ENCODE results near the gene OVOL1. TPM values are rescaled to one million over a fixed set of nuclear protein-coding genes. Genes with fewer than 3 reads are reported as not detected.

OVOL1 gene
- total RNA-seq, 1 experiment from 2014 or later: not detected

DNA sequence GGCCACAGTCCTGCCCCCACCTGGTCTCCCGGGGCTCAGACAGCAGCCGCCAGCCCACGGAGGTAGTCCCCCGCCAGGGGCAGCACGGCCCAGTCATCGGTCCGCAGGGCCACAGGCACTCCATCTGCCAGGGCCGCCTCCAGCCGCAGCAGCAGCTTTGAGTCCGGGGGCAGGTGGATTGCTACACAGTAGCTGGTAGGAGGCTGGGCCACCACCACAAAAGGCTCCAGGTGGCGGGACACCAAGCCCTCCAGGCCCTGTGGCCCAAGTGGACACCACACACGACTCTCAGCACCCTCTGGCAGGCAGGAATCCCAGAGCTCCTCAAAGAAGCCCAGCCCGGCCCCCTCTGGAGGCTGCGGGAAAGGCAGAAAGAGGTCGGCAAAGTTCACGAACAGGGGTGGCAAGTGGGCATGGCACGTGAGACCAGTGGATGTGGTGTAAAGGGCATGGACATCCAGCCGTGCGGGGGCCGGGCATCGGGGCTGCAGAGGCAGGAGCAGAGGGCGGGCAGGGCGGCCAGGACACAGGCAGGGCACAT, 9.0 kb upstream of the OVOL1 start:
- no peak for DNase-seq (ENCODE audit: low read depth)

- DNase-seq (ENCODE audit: low read depth): no peak
Observed at GRCh38 chr11:65778431-65778900, 8.4 kb upstream of the OVOL1 start.

GRCh38 chr11:65778901-65779668, 7.8 kb upstream of the OVOL1 start:
- no peak for DNase-seq (ENCODE audit: low read depth)

- DNase-seq (ENCODE audit: low read depth): no peak
Observed at GRCh38 chr11:65779669-65779918, 7.3 kb upstream of the OVOL1 start.

DNA sequence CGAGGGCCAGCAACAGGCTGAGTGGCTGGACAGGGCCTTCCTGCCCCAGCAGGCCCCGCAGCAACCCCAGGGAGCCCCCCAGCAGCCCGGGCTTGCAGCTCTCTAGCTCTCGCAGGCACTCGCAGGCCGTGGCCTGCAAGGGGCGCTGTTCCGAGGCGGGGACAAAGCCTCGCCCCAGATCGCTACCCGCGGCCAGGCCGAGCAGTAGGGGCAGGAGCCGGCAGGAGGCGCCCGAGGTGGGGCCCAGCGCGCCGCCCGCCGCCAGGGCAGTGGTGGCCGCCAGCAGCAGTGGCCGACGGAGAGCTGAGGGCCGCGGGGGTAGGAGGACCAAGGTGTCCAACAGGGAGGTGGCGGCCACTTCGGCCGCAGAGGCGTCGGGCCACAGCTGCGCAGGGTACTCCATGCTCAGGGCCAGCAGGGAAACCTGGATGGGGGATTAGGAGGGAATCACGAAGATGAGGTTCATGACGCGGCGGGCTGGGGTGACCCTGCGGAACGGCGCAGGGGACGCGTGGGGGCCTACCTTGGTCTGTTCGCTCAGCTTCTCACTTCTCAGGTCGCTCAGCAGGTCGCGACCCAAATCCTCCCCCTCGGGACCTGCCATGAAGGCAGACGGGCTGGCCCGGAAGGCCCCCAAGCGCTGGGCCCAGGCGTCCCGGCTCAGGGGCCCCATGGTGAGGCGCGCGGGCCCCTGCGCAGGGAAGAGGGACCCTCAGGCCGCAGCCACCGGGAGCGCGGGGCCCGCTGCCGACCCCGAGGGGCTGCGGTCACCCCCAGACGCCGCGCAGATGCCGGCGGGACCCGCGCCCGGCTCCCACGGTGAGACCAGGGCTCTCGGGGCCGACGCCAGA, 6.7 kb upstream of the OVOL1 start:
- peak; percentile 73 for DNase-seq (ENCODE audit: low read depth)

DNA sequence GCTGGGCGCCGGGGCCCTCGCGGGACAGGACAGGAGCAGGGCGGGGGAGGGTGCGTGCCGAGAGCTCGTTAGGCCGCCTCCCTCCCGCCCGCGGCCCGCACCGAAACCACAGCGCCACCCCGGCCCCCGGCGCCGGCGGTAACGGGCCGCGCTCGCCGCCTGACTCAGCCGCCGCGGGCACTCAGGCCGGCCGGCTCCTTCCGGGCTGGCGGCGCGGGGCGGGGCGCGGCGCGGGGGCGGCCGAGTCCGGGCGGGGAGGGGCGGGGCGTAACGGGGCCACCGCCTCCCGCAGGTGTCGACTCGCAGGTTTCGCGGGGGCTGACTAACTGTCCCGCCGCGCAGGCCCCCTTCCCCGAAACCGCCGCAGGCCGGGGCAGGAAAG, 6.1 kb upstream of the OVOL1 start, which contains the start of gene AP5B1:
TSS of gene AP5B1 (minus strand) at position 207 of the 382 bp plus-strand sequence. CDS start 385 bp downstream, outside the sequence.
- DNase-seq (ENCODE audit: low read depth): peak; percentile 10

DNA sequence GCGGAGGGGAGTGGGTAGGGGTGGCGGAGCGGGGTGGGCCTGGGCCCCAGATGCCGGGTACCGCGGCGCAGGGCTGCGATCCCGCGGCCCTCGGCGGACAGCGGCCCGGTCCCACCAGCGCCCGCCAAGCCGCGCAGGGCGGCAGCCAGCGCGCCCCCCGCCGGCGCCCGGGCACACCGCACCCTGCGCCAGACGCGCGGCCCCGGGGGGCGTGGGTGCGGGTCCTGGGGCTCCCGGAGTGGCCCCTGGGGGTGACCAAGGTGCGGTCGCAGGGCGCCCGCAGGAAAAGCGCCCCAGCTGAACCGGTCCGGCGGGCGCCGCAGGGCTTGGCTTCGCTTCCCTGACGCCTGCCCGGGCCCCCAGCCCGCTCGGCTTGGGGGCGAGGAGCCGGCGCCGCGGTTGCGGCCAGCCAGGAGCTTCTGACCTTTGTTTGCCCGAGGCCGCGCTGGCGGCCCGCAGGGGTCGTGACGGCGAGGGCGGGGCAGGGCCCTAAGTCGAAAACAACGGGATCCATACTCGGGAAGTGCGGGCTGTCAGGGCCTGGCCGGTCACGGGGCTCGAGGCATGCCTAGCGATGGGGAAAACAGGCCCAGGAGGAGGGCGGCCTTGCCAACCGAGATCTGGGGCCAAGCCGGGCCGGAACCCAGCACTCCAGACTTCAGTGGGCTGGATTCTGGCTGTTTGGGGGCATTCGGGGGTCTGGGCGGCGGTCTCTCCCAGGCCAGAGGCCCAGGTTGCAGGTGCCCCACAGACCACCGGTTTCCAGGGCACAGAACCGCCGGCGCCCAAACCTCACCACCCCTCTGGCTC, 5.5 kb upstream of the OVOL1 start:
- DNase-seq (ENCODE audit: low read depth): no peak

- DNase-seq (ENCODE audit: low read depth): no peak
Observed at GRCh38 chr11:65781962-65782815, 4.7 kb upstream of the OVOL1 start.

GRCh38 chr11:65782816-65783228, 4.0 kb upstream of the OVOL1 start:
- no peak for DNase-seq (ENCODE audit: low read depth)

DNA sequence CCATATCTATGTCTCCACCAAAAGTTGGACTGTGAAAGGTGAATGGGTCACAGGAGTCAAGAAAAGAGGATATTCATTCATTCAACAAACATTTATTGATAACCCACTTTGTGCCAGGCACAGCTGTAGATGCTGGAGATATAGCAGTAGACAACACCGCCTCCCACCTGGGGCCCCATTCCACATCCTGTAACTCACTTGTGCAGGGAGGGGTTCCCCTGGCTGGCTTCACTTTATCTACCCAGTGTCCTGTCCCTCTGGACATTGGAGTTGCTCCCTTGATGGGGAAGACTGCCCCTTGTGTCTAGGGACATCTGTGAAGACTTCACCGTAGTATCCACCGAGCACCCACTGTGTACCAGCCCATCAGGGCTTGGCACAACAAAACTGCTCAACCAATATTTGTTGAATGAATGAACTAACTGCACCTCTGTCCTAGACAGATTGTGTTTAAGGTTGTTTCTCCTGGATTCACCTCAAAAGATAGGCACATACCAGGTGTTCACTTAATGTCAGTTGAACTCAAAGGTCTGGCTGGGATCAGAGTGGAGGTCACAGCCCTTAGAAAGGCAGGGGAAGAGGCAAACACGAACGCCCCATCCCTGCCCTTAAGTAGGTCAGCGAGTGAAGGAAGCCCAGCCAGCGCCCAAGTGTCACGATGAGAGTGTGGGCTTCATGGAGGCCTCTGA, 1.4 kb upstream of the OVOL1 start:
- no peak for DNase-seq (ENCODE audit: low read depth)

- no peak for DNase-seq (ENCODE audit: low read depth)
Observed at GRCh38 chr11:65786008-65786785, 666 bp upstream of the OVOL1 start.

- no peak for DNase-seq (ENCODE audit: low read depth)
Observed at GRCh38 chr11:65787649-65788622, 1.1 kb downstream of the OVOL1 start.

GRCh38 chr11:65788821-65789220, 2.0 kb downstream of the OVOL1 start:
- no peak for DNase-seq (ENCODE audit: low read depth)

DNA sequence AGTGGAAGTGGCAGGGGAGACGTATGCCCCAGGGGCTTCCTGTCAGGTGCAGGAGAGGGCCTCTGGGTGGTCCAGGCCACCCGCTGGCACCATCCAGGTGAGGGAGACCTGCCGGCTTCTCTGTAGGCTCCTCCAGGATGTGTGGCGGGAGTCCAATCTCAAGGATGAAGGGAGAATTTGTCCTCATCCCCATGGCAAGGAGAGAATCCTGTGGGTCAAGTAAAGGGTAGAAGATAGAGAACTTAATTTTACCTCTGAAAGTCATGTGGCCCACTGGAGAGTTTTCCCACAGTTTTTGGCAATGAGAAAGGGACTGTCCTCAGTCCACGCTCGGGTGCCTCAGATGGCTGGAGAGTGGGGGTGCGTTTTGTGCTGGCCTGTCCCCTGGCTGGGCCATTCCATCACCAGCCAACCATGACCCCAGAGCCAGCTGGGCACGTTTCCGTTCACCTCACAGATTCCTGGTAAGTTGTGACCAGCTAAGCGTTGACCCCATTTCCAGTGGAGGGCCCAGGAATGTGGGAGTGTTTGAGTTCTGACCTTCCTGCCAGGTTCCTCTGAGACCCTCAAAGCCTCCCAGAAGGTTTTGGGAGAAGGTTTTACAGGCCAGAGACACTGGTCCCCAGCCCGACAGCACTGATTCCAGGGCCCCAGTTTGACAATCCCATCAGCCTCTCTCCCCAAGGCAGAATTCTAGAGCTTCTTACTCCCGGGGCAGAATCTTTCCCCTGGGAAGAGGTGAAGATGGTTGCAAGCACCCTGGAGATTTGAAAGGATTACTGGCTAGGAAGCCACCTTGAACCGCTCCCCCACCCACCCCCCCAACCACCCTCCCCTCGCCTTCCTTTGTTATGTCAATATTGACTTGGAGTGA, 2.6 kb downstream of the OVOL1 start:
- no peak for DNase-seq (ENCODE audit: low read depth)

DNA sequence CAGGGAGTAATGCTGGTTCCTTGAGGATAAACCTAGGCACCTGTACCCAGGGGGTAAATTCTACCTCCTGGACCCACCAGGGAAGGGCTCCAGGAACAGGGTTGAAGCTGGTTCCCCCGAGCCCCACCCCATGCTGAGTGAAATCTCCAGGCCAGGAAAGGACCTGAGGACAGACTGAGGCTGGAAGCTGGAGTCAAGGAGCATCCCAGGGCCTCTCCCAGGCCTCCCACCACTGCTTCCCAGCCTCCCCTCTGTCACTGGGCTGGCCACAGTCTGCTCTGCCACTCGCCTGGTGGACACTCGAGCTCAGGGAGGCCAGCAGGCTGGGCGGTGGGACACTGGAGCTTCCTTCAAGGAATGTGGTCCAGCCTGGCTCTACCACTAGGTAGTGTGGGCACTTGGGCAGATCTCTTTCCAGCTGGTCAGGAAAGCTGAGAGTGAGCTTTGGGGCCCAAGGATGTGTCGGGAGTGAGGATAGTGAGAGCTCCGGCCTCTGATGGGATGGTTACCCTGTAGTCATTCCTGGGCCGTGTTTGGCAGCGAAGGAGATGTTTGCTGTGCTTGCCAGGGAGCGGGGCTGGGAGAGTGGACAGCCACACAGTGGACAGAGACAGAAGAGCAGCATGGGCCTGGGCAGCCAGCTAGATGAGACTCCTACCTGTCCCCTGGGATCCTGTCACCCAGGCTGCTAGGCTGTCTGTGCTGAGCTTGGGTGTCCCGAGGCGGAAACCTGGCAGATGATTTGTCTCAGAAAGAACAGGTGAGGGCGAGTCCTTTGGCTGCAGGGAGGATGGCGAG, 3.4 kb downstream of the OVOL1 start:
- no peak for DNase-seq (ENCODE audit: low read depth)
